Stromal cell of bone marrow (primary cell): ENCODE results near the gene PPIL6.

Source experiments
- DNase-seq: peaks from one replicate; pipeline ENCODE4 v3.0.0-alpha.2; 2012; ENCODE audit warnings: low read depth

PPIL6 gene

DNA sequence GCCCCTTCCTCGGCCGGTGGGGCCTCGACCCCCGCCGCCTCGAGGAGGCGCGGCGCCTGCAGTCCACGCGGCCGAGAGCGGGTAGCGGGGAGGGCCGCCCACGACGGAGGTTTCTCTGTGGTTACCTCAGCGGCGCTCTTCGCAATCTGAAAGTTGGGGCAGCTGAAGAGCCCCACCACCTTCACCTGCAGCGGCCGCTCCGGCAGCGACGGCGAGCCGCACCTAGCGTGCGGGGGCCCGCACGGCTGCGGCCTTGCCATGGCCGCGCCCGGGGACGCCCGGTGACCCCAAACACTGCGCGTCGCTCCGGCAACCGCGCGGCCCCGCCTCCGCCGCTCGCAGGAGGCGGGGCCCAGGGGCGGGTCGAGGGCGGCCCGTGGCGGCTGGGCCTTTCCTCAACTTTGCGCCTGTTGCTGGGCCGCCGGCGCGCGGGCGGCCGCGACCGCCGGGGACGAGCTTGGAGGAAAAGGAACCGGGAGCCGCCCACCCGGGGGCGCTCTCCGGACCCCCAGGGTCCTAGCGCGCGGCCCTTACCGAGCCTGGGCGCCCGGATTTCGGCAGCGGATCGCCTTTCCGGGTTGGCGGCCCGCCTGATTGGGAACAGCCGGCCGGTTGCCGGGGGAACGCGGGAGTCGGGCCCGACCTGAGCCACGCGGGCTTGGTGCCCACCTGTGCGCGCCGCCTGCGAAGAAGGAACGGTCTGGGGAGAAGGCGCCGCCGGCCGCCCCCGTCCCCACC, at the start of gene PPIL6, which contains the start of gene SMPD2:
PPIL6 (minus strand) TSS at position 298 of the 738 bp plus-strand sequence; CDS start at position 260, 38 bp downstream.
SMPD2 (plus strand) TSS at position 394 of the 738 bp plus-strand sequence. CDS start 398 bp downstream, outside the sequence.
- DNase-seq, result peak; percentile 85

DNA sequence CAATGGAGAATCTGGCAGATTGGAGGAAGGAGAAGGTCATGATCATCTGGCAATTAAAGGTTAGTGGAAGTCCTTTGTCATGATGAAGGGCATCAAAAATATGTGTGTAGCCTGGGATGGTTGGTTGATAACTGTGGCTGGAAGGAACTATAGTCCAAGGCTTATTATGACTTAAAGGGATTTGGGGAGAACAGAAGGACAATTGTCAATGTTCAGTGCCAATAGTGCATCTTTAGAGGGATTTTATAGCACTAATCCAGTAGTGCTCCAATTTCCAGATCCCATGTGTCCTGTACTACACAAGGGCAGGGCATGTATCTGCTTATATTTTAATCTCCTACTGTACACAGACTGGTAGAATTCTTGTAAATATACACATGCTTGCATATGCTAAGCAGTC, 47.6 kb upstream of the PPIL6 start:
- no peak for DNase-seq

DNA sequence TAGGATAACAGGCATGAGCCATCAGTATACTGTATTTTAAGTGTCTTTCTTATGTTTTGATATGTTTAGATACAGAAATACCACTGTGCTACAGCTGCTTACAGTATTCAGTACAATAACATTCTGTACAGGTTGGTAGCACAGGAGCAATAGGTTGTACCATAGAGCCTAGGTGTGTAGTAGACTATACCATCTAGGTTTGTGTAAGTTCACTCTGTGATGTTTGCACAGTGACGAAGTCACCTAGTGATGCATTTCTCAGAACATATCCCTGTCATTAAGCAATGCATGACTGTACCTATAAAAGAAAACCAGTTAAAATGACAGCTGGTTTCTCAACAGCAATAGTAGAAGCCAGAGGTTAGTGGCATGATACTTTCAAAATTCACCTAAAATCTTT, 45.6 kb upstream of the PPIL6 start:
- DNase-seq, result no peak

DNA sequence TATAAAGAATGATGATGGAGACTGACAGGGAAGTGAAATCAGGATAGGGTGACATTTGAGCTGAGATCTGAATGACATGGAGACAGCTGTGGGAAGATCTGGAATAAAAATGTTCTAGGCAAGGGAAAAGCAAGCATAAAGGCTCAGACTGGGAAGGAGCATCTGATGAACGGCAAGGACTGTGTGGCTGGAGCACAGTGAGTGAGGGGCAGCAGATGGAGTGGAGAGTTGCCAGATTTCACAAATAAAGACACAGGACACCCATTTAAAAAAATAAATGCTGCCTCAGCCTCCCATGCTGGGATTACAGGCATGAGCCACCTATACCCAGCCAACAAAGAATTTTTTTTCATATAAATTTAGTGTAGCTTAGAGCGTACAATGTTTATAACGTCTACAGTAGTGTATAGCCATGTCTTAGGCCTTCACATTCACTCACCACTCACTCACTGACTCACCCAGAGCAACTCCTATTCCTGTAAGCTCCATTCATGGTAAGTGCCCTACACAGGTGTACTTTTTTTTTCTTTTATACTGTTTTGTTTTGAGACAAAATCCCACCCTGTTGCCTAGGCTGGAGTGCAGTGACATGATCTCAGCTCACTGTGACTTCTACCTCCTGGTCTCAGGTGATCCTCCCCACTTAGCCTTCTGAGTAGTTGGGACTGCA, 45.0 kb upstream of the PPIL6 start:
- no peak for DNase-seq

DNA sequence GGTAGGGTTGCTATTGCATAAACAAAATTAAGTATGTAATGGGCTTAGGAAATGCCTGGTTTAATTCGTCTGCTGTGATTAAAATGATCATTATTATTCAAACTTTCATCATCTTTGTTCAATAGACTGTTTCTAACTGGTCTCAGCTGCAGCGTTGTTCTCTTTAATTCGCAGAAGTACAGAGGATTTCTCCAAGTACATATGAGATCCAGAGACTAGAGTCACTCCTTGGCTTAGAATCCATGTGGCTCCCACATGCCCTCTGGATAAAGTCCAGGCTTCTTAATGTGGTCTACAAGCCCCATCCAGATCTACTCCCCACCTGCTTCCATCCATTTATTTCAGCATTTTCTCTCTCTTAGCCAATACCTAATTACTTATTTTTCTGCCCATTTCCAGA, 43.7 kb upstream of the PPIL6 start:
- DNase-seq, result no peak

DNA sequence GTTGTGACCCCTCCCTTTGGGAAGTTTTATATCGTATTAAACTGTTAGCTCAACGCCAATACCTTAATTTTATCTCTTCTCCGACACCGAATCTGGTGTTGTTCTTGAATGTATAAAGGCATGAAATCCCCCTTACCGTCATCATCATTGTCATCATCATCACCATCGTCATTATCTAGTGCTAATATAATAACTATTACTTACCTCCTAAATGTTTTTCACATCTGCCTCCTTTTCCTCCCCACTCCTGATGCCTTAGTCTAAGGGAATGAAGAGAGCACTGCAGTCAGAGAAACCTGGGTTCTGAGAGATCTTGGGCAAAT, 43.3 kb upstream of the PPIL6 start:
- no peak for DNase-seq

DNA sequence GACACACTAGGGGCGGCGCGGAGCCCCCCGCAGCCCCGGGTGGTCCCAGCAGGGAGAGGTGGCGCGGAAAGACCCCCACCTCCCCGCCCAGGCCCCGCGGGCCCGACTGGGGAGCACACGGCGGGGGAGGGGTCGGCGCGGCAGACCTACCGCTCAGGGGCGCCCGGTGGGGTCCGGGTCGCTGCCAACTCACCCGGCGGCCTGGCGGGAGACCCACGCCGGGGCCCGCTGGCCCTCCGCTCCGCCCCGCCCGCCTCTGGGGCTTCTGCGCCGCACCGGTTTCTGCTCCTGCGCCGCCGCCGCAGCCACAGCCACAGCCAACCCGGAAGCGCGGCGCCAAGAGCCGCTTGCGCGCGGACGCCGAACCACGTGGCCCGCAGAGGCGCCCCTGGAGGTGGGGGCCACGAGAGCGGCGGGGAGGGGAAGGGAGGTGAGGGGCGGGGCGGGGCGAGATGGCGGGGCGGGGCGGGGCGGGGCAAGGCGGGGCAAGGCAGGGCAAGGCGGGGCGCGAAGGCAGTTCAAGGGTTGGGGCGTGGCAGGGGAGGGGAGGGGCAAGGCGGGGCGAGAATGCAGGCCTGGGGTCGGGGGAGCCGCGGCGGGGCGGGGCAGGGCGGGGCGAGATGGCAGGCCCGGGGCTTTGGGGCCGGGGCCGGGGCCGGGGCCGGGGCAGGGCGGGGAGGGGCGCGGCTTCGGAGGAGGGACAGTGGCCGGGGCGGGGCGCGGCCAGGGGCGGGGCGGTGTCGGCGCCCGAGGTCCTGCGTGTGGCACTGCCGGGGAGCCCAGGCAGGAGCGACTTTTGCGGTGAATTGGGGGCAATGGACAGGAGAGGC, 42.7 kb upstream of the PPIL6 start, which contains the start of gene ZBTB24:
ZBTB24 (minus strand) TSS at position 315 of the 830 bp plus-strand sequence. CDS start 1,193 bp downstream, outside the sequence.
- peak; percentile 73 for DNase-seq

DNA sequence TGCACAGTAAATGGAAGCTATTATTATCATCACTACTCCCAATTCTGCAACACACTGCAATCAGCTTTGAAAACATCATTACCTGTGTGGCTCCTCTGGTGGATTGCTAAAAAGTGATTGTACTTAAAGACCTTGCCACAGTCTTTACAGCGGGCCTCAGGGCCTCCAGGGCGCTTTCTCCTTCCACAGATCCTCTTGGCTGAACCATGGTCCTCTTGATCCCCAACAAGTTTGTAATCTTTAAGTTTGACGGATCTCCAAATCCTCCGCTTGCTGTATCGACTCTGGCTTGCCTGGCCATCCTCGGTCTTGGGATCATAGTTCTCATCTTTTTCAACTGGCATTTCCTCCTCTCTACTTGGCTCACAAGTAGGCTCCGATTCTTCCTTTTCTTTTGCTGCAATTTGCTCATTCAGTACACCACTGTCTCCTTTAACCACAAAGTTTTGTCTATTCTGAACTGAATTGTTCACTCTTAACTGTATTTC, 40.6 kb upstream of the PPIL6 start:
- DNase-seq, result no peak

DNA sequence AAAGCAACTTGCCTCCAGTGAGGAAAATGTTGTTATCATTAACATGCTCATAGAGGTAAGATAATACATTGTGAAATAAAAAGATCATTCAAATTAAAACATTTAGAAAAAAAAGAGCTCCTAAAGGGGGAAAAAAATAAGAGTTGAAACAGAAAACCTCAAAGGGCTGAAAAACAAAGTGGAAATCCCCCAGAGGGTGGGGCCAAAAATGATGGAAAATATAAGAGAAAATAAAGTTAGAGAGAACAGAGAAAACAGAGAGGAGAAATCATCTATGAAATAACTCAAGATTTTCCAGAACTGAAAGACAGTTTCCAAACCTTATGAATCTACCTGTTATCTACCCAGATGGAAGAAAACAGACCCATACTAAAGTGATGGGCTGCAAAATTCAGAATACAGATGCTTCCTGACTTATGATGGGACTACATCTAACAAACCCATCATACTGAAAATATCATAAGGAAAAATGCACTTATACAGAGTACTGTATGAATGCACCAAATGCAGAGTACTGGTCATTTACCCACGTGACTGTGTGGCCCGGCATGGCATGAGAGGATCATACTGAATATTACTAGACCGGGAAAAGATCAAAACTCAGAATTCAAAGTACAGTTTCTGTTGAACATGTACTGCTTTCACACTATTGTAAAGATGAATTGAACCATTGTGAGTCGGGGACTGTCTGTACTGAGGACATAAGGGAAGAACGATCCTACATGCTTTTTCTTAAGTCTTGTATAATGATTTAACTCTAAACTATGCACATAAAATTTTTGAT, 38.6 kb upstream of the PPIL6 start:
- DNase-seq, result no peak

DNA sequence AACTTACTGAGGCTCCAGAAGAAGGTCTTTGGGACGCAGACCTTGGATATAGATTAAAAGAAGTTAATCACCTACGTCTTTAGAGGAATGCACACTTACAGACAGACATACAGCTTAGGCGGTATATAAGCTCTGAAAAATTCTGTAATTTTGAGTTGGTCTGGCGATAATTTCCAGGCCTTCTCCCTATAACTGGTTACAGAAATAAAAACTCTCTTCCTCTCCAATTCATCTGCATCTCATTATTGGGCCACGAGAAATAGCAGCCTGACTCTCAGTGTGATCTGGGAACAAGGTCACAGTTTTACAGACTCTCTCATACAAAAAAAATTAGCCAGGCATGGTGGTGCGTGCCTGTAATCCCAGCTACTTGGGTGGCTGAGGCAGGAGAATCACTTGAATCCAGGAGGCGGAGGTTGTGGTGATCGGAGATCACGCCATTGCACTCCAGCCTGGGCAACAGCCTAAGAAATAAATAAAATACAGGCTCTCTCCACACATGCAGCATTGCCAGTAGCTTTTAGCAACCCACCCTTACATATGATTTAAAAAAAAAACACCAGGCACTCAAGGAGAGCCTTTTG, 37.9 kb upstream of the PPIL6 start:
- DNase-seq, result no peak

DNA sequence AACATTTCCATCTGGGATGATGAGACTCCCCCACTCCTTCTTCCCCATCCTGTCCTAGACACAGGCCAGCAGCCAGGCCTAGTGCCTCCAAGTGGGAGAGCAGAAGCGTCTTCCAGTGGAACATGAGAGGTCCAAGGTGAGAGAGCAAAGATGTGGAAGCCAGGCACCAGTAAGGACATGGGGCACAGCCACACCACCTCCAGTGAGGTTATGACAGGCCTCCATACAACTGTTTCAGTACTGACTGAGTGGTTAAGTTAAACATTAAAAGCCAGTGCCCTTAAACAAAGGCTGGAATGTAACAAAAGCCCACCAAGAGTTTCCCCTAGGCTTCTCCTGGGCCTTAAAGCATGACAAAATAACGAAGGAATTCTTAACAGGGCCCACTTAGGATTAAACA, 37.3 kb upstream of the PPIL6 start:
- DNase-seq, result no peak

DNA sequence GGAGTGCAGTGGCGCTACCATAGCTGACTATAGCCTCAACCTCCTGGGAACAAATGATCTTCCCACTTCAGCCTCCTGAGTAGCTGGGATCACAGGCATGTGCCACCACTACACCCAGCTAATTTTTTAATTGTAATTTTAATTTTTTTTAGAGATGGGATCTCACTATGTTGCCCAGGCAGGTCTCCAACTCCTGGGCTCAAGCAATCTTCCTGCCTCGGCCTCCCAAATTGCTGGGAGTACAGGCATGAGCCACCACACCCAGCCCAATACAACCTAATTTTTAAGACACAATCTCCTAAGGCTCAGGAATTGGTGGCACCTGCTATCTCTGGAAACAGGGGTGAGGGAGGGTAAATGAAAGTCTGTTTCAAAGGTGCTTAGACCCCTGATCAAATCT, 36.8 kb upstream of the PPIL6 start:
- no peak for DNase-seq

DNA sequence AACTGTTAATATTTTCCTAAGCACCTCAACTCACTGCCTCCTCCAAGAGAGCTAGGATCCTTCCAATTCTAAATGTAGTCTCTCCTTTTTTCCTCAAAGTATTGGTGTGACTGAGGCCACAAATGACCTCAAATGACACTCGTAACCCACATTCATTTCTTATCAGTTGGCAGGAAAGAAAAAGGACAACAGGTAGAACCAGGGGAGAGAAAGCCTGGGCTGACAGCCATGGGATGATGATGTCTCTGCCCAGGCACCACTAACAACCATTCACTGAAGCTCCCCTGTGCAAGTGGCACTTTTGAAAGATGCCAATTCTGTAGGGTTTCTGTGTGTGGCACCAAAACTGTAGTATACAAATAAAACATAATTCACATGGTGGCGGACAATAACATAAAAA, 35.2 kb upstream of the PPIL6 start:
- DNase-seq, result no peak

DNA sequence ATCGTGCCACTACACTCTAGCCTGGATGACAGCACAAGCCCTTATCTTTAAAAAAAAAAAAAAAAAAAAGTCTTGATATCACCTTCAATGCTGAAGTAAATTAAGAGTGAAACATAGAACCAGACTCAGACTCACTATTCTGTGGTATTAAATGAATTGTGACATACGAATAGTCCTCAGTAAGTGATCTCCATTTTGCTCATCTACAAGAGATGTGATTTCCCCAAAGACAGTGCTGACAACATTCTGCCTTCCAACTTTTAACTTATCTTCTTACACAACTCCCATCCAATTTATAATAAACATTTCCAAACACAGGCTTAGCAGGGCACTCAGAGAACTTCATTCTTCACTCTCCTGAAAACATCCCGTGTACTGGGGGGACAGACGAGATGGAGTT, 34.6 kb upstream of the PPIL6 start:
- no peak for DNase-seq

DNA sequence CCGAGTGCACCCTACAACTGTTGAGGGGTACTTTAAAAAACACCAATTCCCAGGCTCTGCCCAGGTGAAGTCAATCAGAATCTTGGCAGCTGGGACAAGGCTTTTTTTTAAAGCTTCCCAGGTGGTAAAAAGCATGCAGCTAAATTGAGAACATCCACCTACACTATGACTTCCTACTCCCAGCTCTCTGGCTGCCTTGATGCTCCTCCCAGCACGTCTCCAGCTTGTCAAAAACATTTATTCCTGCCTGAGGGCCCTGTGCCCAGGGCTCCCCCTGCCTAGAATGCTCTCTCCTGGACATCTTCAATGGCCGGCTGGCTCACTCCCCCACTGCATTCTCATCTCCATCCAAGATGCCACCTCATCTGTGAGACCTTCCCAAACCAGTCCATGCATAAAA, 32.7 kb upstream of the PPIL6 start:
- DNase-seq, result no peak

DNA sequence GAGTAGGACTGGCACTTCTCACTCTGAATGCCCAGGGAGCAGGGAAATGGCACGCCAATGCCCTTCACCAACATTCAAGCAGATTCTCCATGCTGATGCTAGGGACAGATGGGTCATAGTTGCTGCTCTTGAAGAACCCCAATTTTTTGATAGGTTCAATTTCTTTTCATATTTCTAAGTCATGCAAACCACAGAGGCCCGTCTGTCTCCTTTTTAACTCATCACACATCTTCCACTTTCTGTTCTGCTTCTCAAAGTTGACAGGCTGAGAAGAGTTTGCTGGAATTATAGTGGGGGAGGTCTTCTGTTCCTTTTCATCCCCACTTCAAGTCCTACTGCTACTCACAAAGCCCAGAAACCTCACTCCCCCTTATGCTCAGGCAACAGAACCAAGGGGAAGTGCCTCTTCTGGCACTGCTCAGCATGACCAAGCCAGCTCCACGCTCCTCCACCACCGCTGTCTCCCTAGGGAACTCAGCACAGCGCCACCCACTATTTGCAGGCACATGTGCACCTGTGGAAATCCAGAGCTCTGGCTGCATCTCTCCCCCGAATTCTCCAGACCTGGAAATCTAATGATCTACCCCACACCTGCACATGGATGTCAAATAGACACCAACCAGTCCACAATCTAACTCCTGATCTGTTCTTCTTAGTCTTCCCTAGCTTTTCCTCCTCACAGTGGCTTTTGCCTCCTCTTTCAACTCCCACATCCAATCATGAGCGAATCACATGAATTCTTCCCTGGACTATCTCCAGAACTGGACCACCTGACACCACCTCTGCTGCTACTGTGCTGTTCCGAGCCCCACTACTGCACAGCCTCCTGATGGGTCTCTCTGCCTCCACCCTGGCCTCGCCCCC, 31.9 kb upstream of the PPIL6 start:
- DNase-seq, result no peak

DNA sequence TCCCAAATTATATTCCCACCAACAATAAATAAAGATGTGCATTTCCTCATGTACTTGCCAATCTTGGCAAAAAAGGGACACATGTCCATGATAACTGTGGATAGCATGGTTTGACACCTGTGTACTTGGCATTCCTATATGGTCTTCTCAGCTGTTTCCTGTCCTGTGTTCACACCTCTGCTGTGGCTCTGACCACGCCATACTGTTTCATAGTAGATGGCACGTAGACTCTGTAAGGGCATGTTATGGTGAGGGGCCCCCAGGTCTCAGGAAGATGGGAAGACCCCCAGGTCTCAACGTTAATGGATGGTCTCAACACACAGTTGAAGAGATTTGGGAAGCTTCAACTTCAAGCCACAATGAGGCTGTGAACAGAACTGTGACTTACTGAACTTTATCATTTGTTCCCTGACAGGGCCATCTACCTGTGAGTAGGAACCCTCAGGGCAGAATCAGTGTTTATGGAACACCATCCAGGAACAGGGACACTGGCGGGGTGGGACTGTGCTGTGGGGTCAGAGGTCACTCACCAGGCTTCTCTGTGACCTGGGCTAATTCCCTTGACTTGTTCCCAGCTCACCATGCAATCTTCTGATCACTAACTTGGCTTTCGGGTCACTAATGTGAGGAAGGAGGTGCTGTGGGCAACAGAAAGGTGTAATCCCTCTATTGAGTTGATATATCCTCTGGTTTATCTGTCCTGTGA, 30.8 kb upstream of the PPIL6 start:
- DNase-seq, result no peak

DNA sequence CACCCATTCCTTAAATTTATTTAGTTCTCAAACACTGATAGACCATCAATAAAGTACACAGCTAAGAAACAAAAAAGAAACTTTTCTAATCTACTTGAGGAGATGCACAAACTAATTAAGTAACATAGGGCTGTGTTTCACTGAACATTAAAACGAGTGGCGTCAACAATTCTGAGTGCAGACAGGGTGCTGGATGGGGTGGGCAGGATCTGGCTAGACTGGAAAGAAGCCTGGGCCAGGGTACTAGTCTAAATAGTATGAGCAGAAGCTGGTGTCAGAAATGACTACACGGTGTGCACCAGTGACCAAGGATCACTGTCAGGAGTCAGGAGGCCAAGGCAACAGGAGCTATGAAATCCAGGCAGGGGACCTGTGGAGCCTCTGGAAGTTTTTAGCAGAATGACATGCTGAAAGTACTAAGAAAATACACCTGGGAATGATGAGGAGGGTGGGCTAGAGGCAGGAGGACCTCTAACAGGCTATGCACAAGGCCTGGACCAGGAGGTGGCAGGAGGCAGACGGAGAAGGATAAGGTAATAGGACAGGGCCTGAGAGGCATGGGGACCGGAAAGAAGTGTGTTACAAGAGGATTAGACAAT, 29.3 kb upstream of the PPIL6 start:
- DNase-seq, result no peak

DNA sequence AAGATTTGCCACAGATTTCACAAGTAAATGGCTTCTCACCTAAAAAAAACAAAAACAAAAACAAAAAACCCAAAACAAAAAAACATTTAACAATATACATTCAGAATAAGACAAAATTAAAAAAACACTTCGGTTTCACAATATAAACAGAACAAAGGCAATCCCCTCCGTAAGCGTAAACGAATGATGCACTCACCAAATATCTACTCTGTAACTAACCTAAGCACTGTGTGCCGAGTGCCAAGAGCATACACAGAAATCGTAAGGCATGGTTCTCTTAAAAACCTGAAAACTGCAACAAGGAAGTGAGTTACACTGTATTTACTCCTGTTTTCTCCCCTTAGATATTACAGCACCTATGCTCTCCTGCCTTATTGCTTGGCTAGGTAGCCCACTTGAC, 27.3 kb upstream of the PPIL6 start:
- DNase-seq, result no peak
